Esophagus (tissue), 2 donors: ENCODE data around the gene ZNF536. TPM values are rescaled to one million over a fixed set of nuclear protein-coding genes. Genes with fewer than 3 reads are reported as not detected.

Experiments used
- H3K27ac ChIP-seq, 2 donors: one replicate each; pipeline ENCODE4 v1.5.1; 2013; ENCODE audit warnings: low read depth in 2 of 2, mild to moderate bottlenecking in 2 of 2, inconsistent platforms in 1 of 2, low read length in 1 of 2, moderate library complexity in 1 of 2
- H3K27me3 ChIP-seq, 2 donors: one replicate each; pipeline ENCODE4 v1.6.1; 2013; ENCODE audit warnings: low read length in 2 of 2, control low read depth in 1 of 2, mild to moderate bottlenecking in 1 of 2; ENCODE audit not compliant: insufficient read depth in 2 of 2, control insufficient read depth in 1 of 2
- H3K36me3 ChIP-seq, 2 donors: one replicate each; pipeline ENCODE4 v1.6.1; 2013; ENCODE audit warnings: low read length in 1 of 2; ENCODE audit not compliant: control insufficient read depth in 2 of 2, insufficient read depth in 2 of 2
- H3K4me1 ChIP-seq, 2 donors: one replicate each; pipeline ENCODE4 v1.6.1; 2013; ENCODE audit warnings: low read length in 1 of 2; ENCODE audit not compliant: control insufficient read depth in 2 of 2, insufficient read depth in 2 of 2
- H3K4me3 ChIP-seq, 2 donors: one replicate each; pipeline ENCODE4 v1.5.1; 2013; ENCODE audit warnings: low read length in 2 of 2, mild to moderate bottlenecking in 2 of 2, low read depth in 1 of 2, moderate library complexity in 1 of 2
- H3K9me3 ChIP-seq, 2 donors: one replicate each; pipeline ENCODE4 v1.6.1; 2013; ENCODE audit warnings: mild to moderate bottlenecking in 2 of 2, low read depth in 1 of 2, low read length in 1 of 2, moderate library complexity in 1 of 2; ENCODE audit not compliant: control insufficient read depth in 2 of 2, insufficient read depth in 1 of 2
- WGBS, 2 donors: extraction: QIAGEN DNeasy Blood & Tissue Kit; methylation state at CpG; one replicate each; pipeline ENCODE4 v1.1.7; 2013; 5-methylcytosine and 5-hydroxymethylcytosine counted together
- polyA plus RNA-seq, 2 donors: library from polyadenylated mRNA; stranded (reverse); fragments of 200-250 nt; gene quantifications; one replicate each; pipeline ENCODE4 v1.2.3, GENCODE V29; 2013
- donor health status: healthy with polysubstance abuse.
- donor health status: Bipolar disorder and iron deficiency.

The ZNF536 gene
- polyA plus RNA-seq, 2 donors = 0.53 to 0.57 TPM

DNA sequence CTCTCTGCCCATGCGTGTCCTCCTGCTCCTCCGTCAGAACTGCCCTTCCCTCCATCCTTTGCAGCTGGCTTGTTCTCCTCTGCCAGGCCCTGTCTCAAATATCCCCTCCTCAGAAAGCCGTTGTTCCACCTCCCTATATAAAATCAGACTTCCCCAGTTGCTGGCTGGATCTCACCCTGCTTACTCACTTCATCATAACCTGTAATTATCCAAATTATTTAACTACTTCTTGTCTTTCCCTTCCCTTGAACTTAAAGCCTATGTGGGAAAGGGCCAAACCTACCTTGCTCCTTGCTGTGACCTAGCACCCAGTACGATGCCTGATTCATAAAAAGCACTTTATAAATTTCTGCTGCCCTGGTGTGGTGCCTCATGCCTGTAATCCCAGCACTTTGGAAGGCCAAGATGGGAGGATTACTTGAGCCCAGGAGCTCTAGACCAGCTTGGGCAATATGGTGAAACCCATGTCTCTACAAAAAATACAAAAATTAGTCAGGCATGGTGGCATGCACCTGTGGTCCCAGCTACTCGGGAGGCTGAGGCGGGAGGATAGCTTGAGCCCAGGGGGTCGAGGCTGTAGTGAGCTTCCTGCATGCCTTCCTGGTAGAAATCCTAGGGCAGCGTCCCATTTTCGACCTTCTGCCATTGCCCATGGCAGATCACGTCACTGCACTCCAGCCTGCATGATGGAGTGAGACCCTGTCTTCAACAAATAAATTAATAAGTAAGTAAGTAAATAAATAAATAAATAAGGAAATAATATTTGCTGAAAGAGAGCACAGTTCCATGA is 39.5 kb upstream of the ZNF536 start:
- no peaks in the 10 kb centered on the region for H3K27me3 ChIP-seq
- WGBS, 2 donors = 80 to 81% methylated on average over 10 of the region's 10 CpGs
- no peak overlapping the region for H3K4me3 ChIP-seq
- H3K9me3 ChIP-seq = peaks cover 2 to 4% of the 10 kb centered on the region in 2 donors
- peaks cover 0 to 2% of the 10 kb centered on the region in 2 donors for H3K4me1 ChIP-seq
- no peaks in the 10 kb centered on the region for H3K36me3 ChIP-seq
- H3K27ac ChIP-seq = no peak overlapping the region

GRCh38 chr19:30333291-30334065 is 38.7 kb upstream of the ZNF536 start:
- Histone ChIP-seq H3K4me1 (peaks cover 0 to 2% of the 10 kb centered on the region in 2 donors), H3K27me3 (no peaks in the 10 kb centered on the region), H3K4me3 (no peak overlapping the region), H3K36me3 (no peaks in the 10 kb centered on the region), H3K27ac (no peak overlapping the region), H3K9me3 (peaks cover 2 to 4% of the 10 kb centered on the region in 2 donors)
- WGBS, 2 donors = 82 to 87% methylated on average over 12 of the region's 12 CpGs

- Histone ChIP-seq H3K4me3 (no peak overlapping the region), H3K9me3 (peaks cover 2 to 4% of the 10 kb centered on the region in 2 donors), H3K36me3 (no peaks in the 10 kb centered on the region), H3K4me1 (peaks cover 0 to 5% of the 10 kb centered on the region in 2 donors), H3K27ac (no peak overlapping the region), H3K27me3 (no peaks in the 10 kb centered on the region)
- 82 to 87% methylated on average over 10 of the region's 10 CpGs for WGBS, 2 donors
These were observed 37.3 kb upstream of the ZNF536 start for GRCh38 chr19:30334841-30335240.

DNA sequence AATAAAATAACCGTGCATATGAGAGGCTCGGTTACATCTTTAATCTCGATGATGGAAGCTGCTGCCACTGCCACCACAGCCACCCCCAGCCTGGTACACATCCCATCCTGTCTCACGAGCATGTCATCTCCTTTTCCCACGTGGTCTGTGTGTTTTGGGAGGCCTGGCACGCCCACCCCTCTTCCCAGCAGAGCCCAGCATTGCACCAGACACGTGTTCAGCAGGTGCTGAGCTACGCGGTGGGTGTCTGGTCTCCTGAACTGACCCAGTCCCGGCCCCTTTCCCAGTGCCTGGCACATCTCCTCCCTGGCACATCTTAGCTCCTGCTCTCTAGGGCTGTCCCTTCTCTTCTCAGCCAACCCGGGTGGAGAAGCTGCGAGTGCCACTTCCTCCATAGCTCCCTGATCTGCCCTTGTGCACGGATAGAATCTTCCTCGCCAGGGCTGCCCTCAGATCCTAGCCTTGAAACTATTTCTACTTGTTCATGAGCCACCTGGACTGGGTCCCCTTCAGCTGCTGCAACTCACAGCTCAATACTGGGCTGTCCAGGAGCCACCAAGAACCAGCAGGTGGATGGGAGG is 36.8 kb upstream of the ZNF536 start:
- Histone ChIP-seq H3K4me1 (peaks cover 0 to 5% of the 10 kb centered on the region in 2 donors), H3K36me3 (no peaks in the 10 kb centered on the region), H3K4me3 (no peak overlapping the region), H3K27ac (no peak overlapping the region), H3K27me3 (no peaks in the 10 kb centered on the region), H3K9me3 (peaks cover 2 to 4% of the 10 kb centered on the region in 2 donors)
- 74 to 76% methylated on average over 14 of the region's 14 CpGs for WGBS, 2 donors

- H3K27ac ChIP-seq = no peak overlapping the region
- H3K4me3 ChIP-seq = no peak overlapping the region
- H3K4me1 ChIP-seq = peaks cover 0 to 5% of the 10 kb centered on the region in 2 donors
- H3K36me3 ChIP-seq = no peaks in the 10 kb centered on the region
- WGBS, 2 donors = 71 to 72% methylated on average over 6 of the region's 6 CpGs
- H3K9me3 ChIP-seq = peaks cover 2 to 4% of the 10 kb centered on the region in 2 donors
- H3K27me3 ChIP-seq = no peaks in the 10 kb centered on the region
These were observed 35.9 kb upstream of the ZNF536 start for GRCh38 chr19:30336290-30336689.

DNA sequence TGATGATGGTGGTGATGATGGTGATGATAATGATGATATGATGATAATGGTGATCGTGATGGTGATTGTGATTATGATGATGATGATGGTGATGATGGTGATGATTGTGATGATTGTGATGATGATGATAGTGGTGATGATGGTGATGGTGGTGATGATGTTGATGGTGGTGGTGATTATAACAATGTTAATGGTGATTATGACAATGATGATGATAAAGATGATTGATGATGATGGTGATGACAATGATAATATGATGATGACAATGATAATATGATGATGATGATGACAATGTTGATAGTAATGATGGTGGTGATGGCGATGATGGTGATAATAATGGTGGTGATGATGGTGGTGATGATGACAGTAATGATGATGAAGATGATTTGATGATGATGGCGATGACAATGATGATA is 34.1 kb upstream of the ZNF536 start:
- H3K27ac ChIP-seq = no peak overlapping the region
- peaks cover 0 to 5% of the 10 kb centered on the region in 2 donors for H3K4me1 ChIP-seq
- no peak overlapping the region for H3K4me3 ChIP-seq
- H3K9me3 ChIP-seq = peaks cover 2 to 4% of the 10 kb centered on the region in 2 donors
- H3K36me3 ChIP-seq = no peaks in the 10 kb centered on the region
- WGBS, 2 donors = 88 to 91% methylated on average over 3 of the region's 3 CpGs
- no peaks in the 10 kb centered on the region for H3K27me3 ChIP-seq

DNA sequence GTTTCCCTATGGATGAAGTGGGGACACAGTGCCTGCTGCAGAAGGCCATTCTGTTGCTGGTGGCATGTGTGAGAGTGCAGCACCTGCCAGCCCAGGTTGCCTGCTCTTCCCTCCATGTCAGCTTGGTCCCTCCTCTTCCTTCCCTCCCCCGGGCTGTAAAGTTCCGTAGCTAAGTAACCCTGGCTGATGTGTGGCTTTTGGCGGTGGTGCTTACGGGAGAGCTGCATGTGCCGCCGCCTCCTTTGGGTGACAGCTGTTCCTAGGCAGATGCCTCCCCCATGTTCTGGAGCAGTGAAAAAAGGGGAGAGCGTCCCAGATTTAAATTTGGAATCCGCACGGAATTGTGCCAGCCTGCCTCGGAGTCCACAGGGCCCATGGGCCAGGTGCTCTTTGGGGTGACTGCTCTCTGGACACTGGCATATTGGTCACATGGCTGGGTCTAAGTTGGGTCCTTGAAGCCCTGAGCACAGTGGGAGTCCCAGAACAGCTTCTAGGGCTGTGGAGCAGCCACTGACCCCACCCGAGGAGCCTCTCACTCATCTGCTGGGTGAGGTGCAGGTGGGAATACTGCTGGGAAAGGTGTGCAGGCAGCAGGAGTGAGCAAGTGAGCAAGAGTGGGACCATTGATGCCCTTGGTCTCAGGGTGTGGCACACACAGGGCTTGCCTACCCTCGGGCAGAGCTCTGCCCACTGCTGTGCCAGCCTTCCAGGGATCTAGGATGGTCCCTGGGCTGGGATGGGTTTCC is 33.1 kb upstream of the ZNF536 start:
- peaks cover 0 to 3% of the 10 kb centered on the region in 2 donors for H3K4me1 ChIP-seq
- no peaks in the 10 kb centered on the region for H3K36me3 ChIP-seq
- 83 to 92% methylated on average over 12 of the region's 12 CpGs for WGBS, 2 donors
- H3K27ac ChIP-seq = no peak overlapping the region
- H3K27me3 ChIP-seq = no peaks in the 10 kb centered on the region
- peaks cover 2 to 4% of the 10 kb centered on the region in 2 donors for H3K9me3 ChIP-seq
- no peak overlapping the region for H3K4me3 ChIP-seq

GRCh38 chr19:30339624-30340525 is 32.3 kb upstream of the ZNF536 start:
- H3K9me3 ChIP-seq = peaks cover 2% of the 10 kb centered on the region in 2 donors
- peaks cover 0 to 3% of the 10 kb centered on the region in 2 donors for H3K4me1 ChIP-seq
- no peaks in the 10 kb centered on the region for H3K27me3 ChIP-seq
- 70% methylated on average over 12 to 14 of the region's 14 CpGs for WGBS, 2 donors
- H3K36me3 ChIP-seq = no peaks in the 10 kb centered on the region
- H3K4me3 ChIP-seq = no peak overlapping the region
- H3K27ac ChIP-seq = no peak overlapping the region
